Trophoblast cell (in vitro differentiated cells and primary cell): Measurements from ENCODE around the gene FBXO3.

Experiments used
- DNase-seq, 2 donors: peaks; one replicate each; pipeline ENCODE4 v3.0.0-alpha.2; 2016
- H2AFZ ChIP-seq: 2 replicates; pipeline ENCODE4 v1.6.1; 2013; ENCODE audit warnings: low read length, moderate library complexity, mild to moderate bottlenecking; ENCODE audit not compliant: insufficient read depth, poor library complexity
- H2AK5ac ChIP-seq: 2 replicates; pipeline ENCODE4 v1.6.1; 2013; ENCODE audit warnings: mild to moderate bottlenecking, low read length
- H2BK120ac ChIP-seq: 2 replicates; pipeline ENCODE4 v1.6.1; 2013; ENCODE audit warnings: low read length, mild to moderate bottlenecking, moderate library complexity; ENCODE audit not compliant: insufficient read depth, poor library complexity
- H2BK12ac ChIP-seq: 2 replicates; pipeline ENCODE4 v1.6.1; 2013; ENCODE audit warnings: mild to moderate bottlenecking, low read length, moderate library complexity
- H2BK5ac ChIP-seq: 2 replicates; pipeline ENCODE4 v1.6.1; 2013; ENCODE audit warnings: low read length, low read depth, moderate library complexity, mild to moderate bottlenecking; ENCODE audit not compliant: poor library complexity
- H3K14ac ChIP-seq: 2 replicates; pipeline ENCODE4 v1.6.1; 2013; ENCODE audit warnings: mild to moderate bottlenecking, low read length
- H3K18ac ChIP-seq: 2 replicates; pipeline ENCODE4 v1.6.1; 2013; ENCODE audit warnings: mild to moderate bottlenecking, low read length
- H3K23ac ChIP-seq: 2 replicates; pipeline ENCODE4 v1.6.1; 2013; ENCODE audit warnings: low read length
- H3K27ac ChIP-seq: 2 replicates; pipeline ENCODE4 v1.5.1; 2013; ENCODE audit warnings: low read depth, mild to moderate bottlenecking, inconsistent platforms, low read length, moderate library complexity
- H3K27me3 ChIP-seq: 2 replicates; pipeline ENCODE4 v1.6.1; 2013; ENCODE audit warnings: inconsistent platforms, mild to moderate bottlenecking, low read length, moderate library complexity; ENCODE audit not compliant: insufficient read depth
- H3K36me3 ChIP-seq, 2 experiments: 1 replicate in 1 of 2; 2 replicates in 1 of 2; pipeline ENCODE4 v1.6.1; 2013; ENCODE audit warnings: low read length in 2 of 2, mild to moderate bottlenecking in 2 of 2, moderate library complexity in 1 of 2; ENCODE audit not compliant: insufficient read depth in 2 of 2, control insufficient read depth in 1 of 2
- H3K4ac ChIP-seq: 2 replicates; pipeline ENCODE4 v1.6.1; 2013; ENCODE audit warnings: low read depth, mild to moderate bottlenecking, low read length, moderate library complexity
- H3K4me1 ChIP-seq, 2 experiments: 1 replicate in 1 of 2; 2 replicates in 1 of 2; pipeline ENCODE4 v1.6.1; 2013; ENCODE audit warnings: low read length in 2 of 2, mild to moderate bottlenecking in 2 of 2, moderate library complexity in 1 of 2; ENCODE audit not compliant: insufficient read depth in 2 of 2, control insufficient read depth in 1 of 2
- H3K4me2 ChIP-seq: 2 replicates; pipeline ENCODE4 v1.6.1; 2013; ENCODE audit warnings: inconsistent platforms, mild to moderate bottlenecking, low read length, moderate library complexity
- H3K4me3 ChIP-seq: 2 replicates; pipeline ENCODE4 v1.5.1; 2013; ENCODE audit warnings: mild to moderate bottlenecking, low read depth, low read length, inconsistent platforms
- H3K79me1 ChIP-seq: one replicate; pipeline ENCODE4 v1.6.1; 2013; ENCODE audit warnings: low read length
- H3K79me2 ChIP-seq: 2 replicates; pipeline ENCODE4 v1.6.1; 2013; ENCODE audit warnings: low read length, mild to moderate bottlenecking; ENCODE audit not compliant: control insufficient read depth, insufficient read depth, poor library complexity
- H3K9ac ChIP-seq: 2 replicates; pipeline ENCODE4 v1.6.1; 2013; ENCODE audit warnings: mild to moderate bottlenecking, low read length
- H3K9me3 ChIP-seq: 2 replicates; pipeline ENCODE4 v1.6.1; 2013; ENCODE audit warnings: low read depth, mild to moderate bottlenecking, control low read depth, inconsistent platforms, low read length; ENCODE audit not compliant: insufficient read depth
- H4K12ac ChIP-seq: 2 replicates; pipeline ENCODE4 v1.6.1; 2013; ENCODE audit warnings: low read depth, mild to moderate bottlenecking, low read length, moderate library complexity
- H4K8ac ChIP-seq: 2 replicates; pipeline ENCODE4 v1.6.1; 2013; ENCODE audit warnings: low read depth, mild to moderate bottlenecking, low read length, moderate library complexity
- H4K91ac ChIP-seq: one replicate; pipeline ENCODE4 v1.6.1; 2013; ENCODE audit warnings: low read depth, mild to moderate bottlenecking, low read length, moderate library complexity
- whole genome bisulfite sequencing: extraction: QIAGEN DNeasy Blood & Tissue Kit; methylation state at CpG from one replicate; pipeline ENCODE4 v1.1.7; 2013; ENCODE audit warnings: missing lambda C conversion rate; ENCODE audit not compliant: insufficient read length, insufficient coverage; ENCODE audit errors: extremely low coverage; 5-methylcytosine and 5-hydroxymethylcytosine counted together

The FBXO3 gene

DNA sequence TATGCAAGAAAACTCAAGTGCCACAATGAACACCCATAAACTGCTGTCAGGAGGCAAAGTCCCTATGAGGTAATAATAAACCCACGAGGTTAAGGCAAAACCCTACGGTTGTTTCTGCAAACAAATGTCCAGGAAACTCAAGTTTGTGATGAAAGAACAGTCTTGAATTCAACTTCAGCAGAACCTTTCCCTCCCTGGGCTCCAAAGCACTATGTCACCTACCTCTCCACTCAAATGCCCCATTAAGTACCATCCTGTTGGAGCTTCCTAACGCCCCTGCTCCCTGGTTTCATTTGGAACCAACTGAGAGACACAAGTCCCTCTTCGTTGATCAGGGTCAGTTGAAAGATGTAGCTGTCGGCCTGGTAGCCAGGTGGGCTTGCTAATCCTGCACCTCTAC is 71.1 kb downstream of the FBXO3 start:
- Histone ChIP-seq H2AK5ac (no peak overlapping the region), H3K79me1 (peaks cover 8% of the 10 kb centered on the region), H3K18ac (no peak overlapping the region), H3K9ac (no peak overlapping the region), H4K91ac (no peak overlapping the region), H2AFZ (no peak overlapping the region), H3K4me2 (no peak overlapping the region), H3K79me2 (no peaks in the 10 kb centered on the region), H3K4me3 (no peak overlapping the region), H4K12ac (no peak overlapping the region), H2BK120ac (no peak overlapping the region), H3K27me3 (no peaks in the 10 kb centered on the region), H2BK12ac (no peak overlapping the region), H3K4me1 (peaks cover 4 to 14% of the 10 kb centered on the region in 2 experiments), H3K14ac (no peak overlapping the region), H3K36me3 (peaks cover 3 to 13% of the 10 kb centered on the region in 2 experiments), H2BK5ac (no peak overlapping the region), H4K8ac (no peak overlapping the region), H3K4ac (no peak overlapping the region), H3K9me3 (no peaks in the 10 kb centered on the region), H3K23ac (no peak overlapping the region), H3K27ac (no peak overlapping the region)
- no CpG with 5 or more reads among the region's 5 CpGs for WGBS
- no peak for DNase-seq

DNA sequence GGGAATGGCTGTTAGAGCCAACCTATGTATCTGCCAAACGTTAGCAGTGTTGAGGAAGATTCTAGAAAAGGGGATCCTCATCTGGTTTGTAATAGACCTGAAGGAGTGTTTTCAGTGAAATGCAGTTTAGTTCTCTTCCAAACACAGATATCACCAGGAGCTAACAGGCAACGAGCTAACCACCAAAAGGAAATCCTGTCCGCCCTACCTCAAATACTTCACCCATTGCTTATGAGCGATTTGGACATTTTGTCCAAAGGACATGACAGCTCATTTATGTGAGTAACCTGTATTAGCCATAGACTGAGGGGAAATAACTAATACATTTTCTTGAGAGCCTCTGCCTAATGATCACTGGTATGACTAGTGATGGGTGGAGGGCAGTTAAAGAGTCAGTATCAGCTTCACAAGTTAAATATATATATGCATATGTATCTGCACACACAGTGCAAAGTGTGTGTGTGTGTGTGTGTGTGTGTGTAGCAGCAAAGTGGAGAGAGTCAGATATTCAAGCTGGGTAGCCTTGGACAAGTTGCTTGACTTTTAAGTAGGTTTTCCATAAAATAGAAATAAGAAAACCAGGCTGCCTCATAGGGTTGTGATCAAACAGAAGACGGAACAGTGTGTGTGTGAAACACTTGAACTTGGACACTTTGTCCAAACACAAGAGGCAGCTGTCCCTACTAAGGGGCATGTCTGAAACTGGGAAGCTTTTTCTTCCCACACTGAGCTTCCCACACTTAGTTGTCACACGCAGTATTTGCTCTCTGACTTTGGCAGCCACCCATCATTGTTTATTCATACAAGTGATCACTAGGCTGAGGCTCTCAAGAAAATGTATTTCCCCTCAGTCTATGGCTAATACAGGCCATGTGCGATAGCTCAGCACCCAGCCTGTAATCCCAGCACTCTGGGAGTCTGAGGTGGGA is 72.8 kb downstream of the FBXO3 start:
- no peaks in the 10 kb centered on the region for H3K27me3 ChIP-seq
- no peaks in the 10 kb centered on the region for H3K9me3 ChIP-seq
- H3K9ac ChIP-seq, result peak overlapping the region; percentile 11
- H3K79me1 ChIP-seq, result peaks cover 8% of the 10 kb centered on the region
- peaks cover 4 to 14% of the 10 kb centered on the region in 2 experiments for H3K4me1 ChIP-seq
- no peak overlapping the region for H2BK5ac ChIP-seq
- H3K27ac ChIP-seq, result peak overlapping the region; percentile 15
- no peak overlapping the region for H2AK5ac ChIP-seq
- H3K4me2 ChIP-seq, result peak overlapping the region; percentile 69
- H3K4me3 ChIP-seq, result peak overlapping the region; percentile 42
- H2BK12ac ChIP-seq, result no peak overlapping the region
- peaks cover 0 to 7% of the 10 kb centered on the region in 2 experiments for H3K36me3 ChIP-seq
- WGBS, result no CpG with 5 or more reads among the region's 7 CpGs
- H4K12ac ChIP-seq, result no peak overlapping the region
- H3K14ac ChIP-seq, result no peak overlapping the region
- no peak overlapping the region for H3K23ac ChIP-seq
- H2BK120ac ChIP-seq, result no peak overlapping the region
- H4K91ac ChIP-seq, result no peak overlapping the region
- DNase-seq, result peak in 1 of 2 donors; percentile 53
- H3K79me2 ChIP-seq, result no peaks in the 10 kb centered on the region
- no peak overlapping the region for H3K18ac ChIP-seq
- H4K8ac ChIP-seq, result peak overlapping the region; percentile 64
- no peak overlapping the region for H3K4ac ChIP-seq
- peak overlapping the region; percentile 69 for H2AFZ ChIP-seq

DNA sequence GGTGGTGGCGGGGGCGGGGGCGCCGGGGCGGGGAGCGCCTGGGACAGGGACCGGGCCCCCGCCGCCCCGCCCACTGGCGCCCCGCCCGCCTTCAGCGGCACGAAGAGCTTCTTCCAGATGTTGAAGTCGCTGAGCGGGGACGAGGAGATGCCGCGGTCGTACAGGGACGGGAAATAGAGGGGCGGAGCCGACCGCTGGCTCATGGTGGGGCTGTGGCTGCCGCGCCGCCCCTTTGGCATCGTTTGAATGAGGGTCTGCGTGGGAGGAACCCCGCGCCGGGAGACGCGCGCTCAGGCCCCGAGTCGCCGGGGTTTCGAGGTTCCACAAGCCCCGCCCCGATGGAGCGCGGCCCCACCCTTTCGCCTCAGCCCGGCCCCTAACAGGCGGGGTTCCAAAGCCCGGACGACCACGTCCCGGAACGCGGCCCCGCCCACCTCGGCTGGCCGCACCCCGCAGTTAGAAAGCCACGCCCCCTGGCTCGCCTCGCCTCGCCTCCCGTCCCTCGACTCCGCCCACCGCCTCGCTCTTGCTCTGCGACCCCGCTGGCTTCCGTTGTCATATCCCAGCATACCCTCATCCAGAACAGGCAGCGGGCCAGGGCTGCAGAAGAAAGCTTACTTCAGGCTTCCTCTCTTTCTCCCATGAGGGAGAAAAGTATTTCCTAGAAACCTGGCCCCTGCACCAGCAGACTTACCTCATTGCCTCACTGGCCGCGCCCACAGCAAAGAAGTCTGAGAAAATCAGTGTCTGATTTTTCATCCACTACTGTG is 73.6 kb downstream of the FBXO3 start, which contains the start of gene C11orf91:
C11orf91 (minus strand) TSS at position 325 of the 770 bp plus-strand sequence; CDS start at position 239, 86 bp downstream.
- no CpG with 5 or more reads among the region's 72 CpGs for WGBS
- Histone ChIP-seq H3K27me3 (no peaks in the 10 kb centered on the region), H4K91ac (peak within 1 kb of the TSS; percentile 68), H2BK5ac (peak within 1 kb of the TSS; percentile 22), H2AK5ac (peak within 1 kb of the TSS; percentile 13), H3K18ac (peak within 1 kb of the TSS; percentile 38), H3K23ac (no peak within 1 kb of the TSS), H3K4ac (peak within 1 kb of the TSS; percentile 43), H2BK120ac (no peak within 1 kb of the TSS), H3K36me3 (peaks cover 0 to 5% of the 10 kb centered on the region in 2 experiments), H3K79me2 (no peaks in the 10 kb centered on the region), H4K12ac (peak within 1 kb of the TSS; percentile 49), H3K79me1 (peaks cover 8% of the 10 kb centered on the region), H3K9me3 (no peaks in the 10 kb centered on the region), H3K9ac (peak within 1 kb of the TSS; percentile 11), H3K14ac (peak within 1 kb of the TSS; percentile 51), H3K4me2 (peak within 1 kb of the TSS; percentile 84), H2BK12ac (peak within 1 kb of the TSS; percentile 33), H3K4me3 (peak within 1 kb of the TSS; percentile 74), H3K4me1 (peaks cover 4 to 14% of the 10 kb centered on the region in 2 experiments), H4K8ac (peak within 1 kb of the TSS; percentile 64), H3K27ac (peak within 1 kb of the TSS; percentile 15), H2AFZ (peak within 1 kb of the TSS; percentile 69)
- DNase-seq, result peak; percentile 94

DNA sequence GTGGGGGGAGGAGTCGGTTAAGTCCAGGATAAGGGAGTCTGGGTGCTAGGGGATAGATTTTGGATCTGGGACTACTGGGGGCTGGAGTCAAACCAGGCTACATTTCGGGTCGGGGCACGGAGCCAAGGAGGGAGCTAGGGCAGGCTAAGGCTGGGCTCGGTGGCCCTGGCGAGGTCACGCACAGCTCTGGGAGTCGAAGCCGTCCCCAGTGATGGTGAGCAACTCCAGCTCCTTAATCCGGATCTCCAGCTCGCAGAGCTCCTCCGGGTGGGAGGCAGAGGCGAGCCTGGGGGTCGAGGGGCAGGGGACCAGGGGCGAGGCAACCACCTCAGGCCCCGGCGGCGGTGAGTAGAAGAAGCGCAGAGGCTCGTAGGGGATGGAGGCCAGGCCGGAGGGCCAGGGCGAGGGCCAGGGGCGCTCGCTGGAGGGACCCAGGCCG is 74.2 kb downstream of the FBXO3 start:
- Histone ChIP-seq H3K9ac (no peak overlapping the region), H3K4me1 (peaks cover 8 to 16% of the 10 kb centered on the region in 2 experiments), H3K4me2 (peak overlapping the region; percentile 54), H3K27me3 (no peaks in the 10 kb centered on the region), H2BK12ac (no peak overlapping the region), H3K79me2 (no peaks in the 10 kb centered on the region), H3K23ac (no peak overlapping the region), H4K12ac (peak overlapping the region; percentile 49), H3K36me3 (peaks cover 0 to 2% of the 10 kb centered on the region in 2 experiments), H3K4ac (no peak overlapping the region), H4K8ac (peak overlapping the region; percentile 59), H2AK5ac (peak overlapping the region; percentile 13), H3K9me3 (no peaks in the 10 kb centered on the region), H2BK120ac (no peak overlapping the region), H2AFZ (peak overlapping the region; percentile 13), H3K4me3 (peak overlapping the region; percentile 74), H3K14ac (peak overlapping the region; percentile 51), H3K18ac (peak overlapping the region; percentile 38), H4K91ac (peak overlapping the region; percentile 68), H3K27ac (no peak overlapping the region), H3K79me1 (peaks cover 8% of the 10 kb centered on the region), H2BK5ac (no peak overlapping the region)
- no peak for DNase-seq
- WGBS, result no CpG with 5 or more reads among the region's 25 CpGs
